Gastroesophageal sphincter (tissue), 4 donors: ENCODE results near the gene SLC25A20. TPM values are rescaled to one million over a fixed set of nuclear protein-coding genes. Genes with fewer than 3 reads are reported as not detected.

Experiments used
- ATAC-seq: fragments of 150-250 bp; one replicate; pipeline ENCODE4 v1.9.1; 2016; ENCODE audit warnings: mild to moderate bottlenecking, moderate library complexity
- H3K27ac ChIP-seq, 4 donors: fragments of 200-600 bp; sonication (generic) in 3 of 4; 1 replicate in 3 of 4; 2 replicates in 1 of 4; pipeline ENCODE4 v1.5.1; 2016 to 2019
- H3K27me3 ChIP-seq: fragments of 200-600 bp; sonication (generic); one replicate; pipeline ENCODE4 v1.5.1; 2019
- H3K36me3 ChIP-seq, 2 donors: fragments of 200-600 bp; sonication (generic); one replicate each; pipeline ENCODE4 v1.5.1; 2019; ENCODE audit warnings: control low read depth in 1 of 2
- H3K4me1 ChIP-seq, 3 donors: fragments of 200-600 bp; sonication (generic); 1 replicate in 2 of 3; 2 replicates in 1 of 3; pipeline ENCODE4 v1.5.1; 2016 to 2019; ENCODE audit warnings: control low read depth in 2 of 3
- H3K4me3 ChIP-seq, 2 donors: fragments of 200-600 bp; sonication (generic); one replicate each; pipeline ENCODE4 v1.5.1; 2019; ENCODE audit warnings: mild to moderate bottlenecking in 1 of 2, moderate library complexity in 1 of 2
- H3K9me3 ChIP-seq, 3 donors: fragments of 200-600 bp; sonication (generic); one replicate each; pipeline ENCODE4 v1.5.1; 2017 to 2019; ENCODE audit warnings: control low read depth in 2 of 3
- CTCF ChIP-seq, 4 experiments: fragments of 200-600 bp in 2 of 4; fragments of 450-650 bp in 2 of 4; sonication (generic) in 1 of 4; IDR thresholded peaks; one replicate each; pipeline ENCODE4 v1.5.1; 2017 to 2019; ENCODE audit warnings: antibody characterized with exemption in 4 of 4, mild to moderate bottlenecking in 2 of 4, moderate library complexity in 2 of 4
- EP300 ChIP-seq: sonication (generic); formaldehyde crosslinking; IDR thresholded peaks from one replicate; pipeline ENCODE4 v1.6.1; 2017; ENCODE audit warnings: antibody characterized with exemption, mild to moderate bottlenecking
- POLR2A ChIP-seq, 2 donors: fragments of 450-650 bp; IDR thresholded peaks; one replicate each; pipeline ENCODE4 v1.6.1; 2017; ENCODE audit warnings: antibody characterized with exemption in 2 of 2, mild to moderate bottlenecking in 2 of 2, moderate library complexity in 1 of 2
- POLR2AphosphoS5 ChIP-seq: sonication (generic); formaldehyde crosslinking; IDR thresholded peaks from one replicate; pipeline ENCODE4 v1.6.1; 2017; ENCODE audit warnings: antibody characterized with exemption
- WGBS, 2 donors: methylation state at CpG; one replicate each; pipeline ENCODE4 v1.1.5; 2018; ENCODE audit warnings: low coverage in 1 of 2; 5-methylcytosine and 5-hydroxymethylcytosine counted together
- total RNA-seq, 4 donors: library from RNA; depleted of rRNA; stranded (reverse); fragments of >200 nt; gene quantifications; one replicate each; pipeline ENCODE4 v1.1.0, GENCODE V29; 2016

Gene SLC25A20
- total RNA-seq, 4 donors from 2014 or later = 19.0 to 47.0 (median 23.9) TPM

DNA sequence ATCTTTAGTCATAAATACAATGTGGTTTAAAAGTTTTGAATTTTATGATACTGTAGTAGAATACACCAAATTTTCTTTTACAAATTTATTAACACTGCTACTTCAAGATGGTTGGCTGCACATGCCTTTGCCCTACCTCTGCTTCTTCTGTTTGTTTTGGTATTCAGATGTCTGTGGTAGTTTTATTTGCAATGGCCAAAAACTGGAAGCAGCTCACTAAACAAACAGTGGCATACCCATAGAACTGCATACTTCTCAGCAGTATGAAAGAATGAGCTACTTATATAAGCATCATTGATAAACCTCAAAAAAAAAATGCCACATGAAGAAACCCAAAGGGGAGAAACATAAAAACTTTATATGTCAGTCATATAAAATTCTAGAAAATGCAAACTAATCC, 39.5 kb upstream of the SLC25A20 start:
- TF ChIP-seq CTCF (IDR thresholded peaks at IDR 0.05) (no peak), POLR2A (IDR thresholded peaks at IDR 0.05) (no peak), EP300 (no peak)
- H3K27ac ChIP-seq = no peak overlapping the region
- no peaks in the 10 kb centered on the region for H3K27me3 ChIP-seq
- ATAC-seq = no peak
- peaks cover 0 to 20% of the 10 kb centered on the region in 2 donors for H3K36me3 ChIP-seq
- no peak overlapping the region for H3K4me3 ChIP-seq
- peaks cover 0 to 18% (median 0%) of the 10 kb centered on the region in 3 donors for H3K4me1 ChIP-seq
- H3K9me3 ChIP-seq = no peaks in the 10 kb centered on the region

DNA sequence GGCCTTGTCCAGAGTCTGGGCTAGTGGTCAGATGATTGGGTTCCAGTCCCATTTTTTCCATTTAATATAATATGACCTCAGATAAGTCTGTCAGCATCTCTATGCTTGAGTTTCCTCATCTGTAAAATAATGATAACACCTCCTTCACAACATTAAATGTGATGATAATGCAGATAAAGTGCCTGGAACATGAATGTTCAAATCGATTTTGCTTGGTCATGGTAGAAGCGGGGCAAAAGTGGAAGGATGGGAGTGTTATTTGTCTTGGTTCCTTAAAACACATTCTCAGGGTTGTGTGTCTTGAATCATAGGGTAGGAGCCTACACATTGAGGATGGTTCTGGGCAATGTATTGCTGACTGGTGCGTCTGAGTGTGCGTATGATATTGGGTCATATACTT, 36.8 kb upstream of the SLC25A20 start:
- no peak overlapping the region for H3K4me3 ChIP-seq
- peaks cover 0 to 43% (median 3%) of the 10 kb centered on the region in 3 donors for H3K4me1 ChIP-seq
- H3K27me3 ChIP-seq = no peaks in the 10 kb centered on the region
- no peaks in the 10 kb centered on the region for H3K9me3 ChIP-seq
- ATAC-seq = no peak
- WGBS, 2 donors = 90% methylated on average over 4 of the region's 4 CpGs
- H3K27ac ChIP-seq = no peak overlapping the region
- peaks cover 0 to 32% of the 10 kb centered on the region in 2 donors for H3K36me3 ChIP-seq
- TF ChIP-seq EP300 (no peak), CTCF (IDR thresholded peaks at IDR 0.05) (no peak), POLR2A (IDR thresholded peaks at IDR 0.05) (no peak), POLR2AphosphoS5 (no peak)

DNA sequence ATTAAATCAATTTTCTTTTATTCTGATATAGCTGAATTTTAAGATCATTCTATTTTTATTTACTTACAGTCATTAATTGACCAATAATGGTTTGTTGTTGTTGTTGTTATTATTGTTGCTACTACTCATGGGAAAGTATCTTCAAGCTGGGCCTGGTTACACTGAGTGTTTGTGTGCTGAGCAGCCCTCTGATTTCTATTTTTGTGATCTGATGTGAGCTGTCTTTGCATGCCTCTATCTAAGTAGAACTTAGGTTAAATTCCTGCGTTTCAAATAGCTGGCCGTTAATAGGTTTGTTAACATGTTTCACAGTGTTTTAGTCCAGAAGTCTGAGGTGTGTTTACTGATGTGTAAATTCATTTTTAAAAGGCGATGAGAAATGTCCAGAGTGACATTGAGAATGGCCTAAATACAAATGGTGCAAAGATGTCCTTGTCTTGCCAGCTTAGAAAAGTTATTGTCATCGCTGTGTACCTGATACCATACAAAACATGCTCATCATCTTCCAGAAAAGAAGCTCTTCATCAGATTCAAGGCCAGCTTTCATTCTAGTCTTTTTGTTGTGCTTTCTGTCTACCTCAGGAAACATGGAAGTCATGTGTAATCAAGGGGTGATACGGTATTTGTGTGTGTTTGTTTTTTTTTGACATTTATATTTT, 35.8 kb upstream of the SLC25A20 start:
- Histone ChIP-seq H3K36me3 (peaks cover 0 to 37% of the 10 kb centered on the region in 2 donors), H3K9me3 (no peaks in the 10 kb centered on the region), H3K27ac (no peak overlapping the region), H3K4me3 (no peak overlapping the region), H3K4me1 (peaks cover 0 to 53% (median 3%) of the 10 kb centered on the region in 3 donors), H3K27me3 (no peaks in the 10 kb centered on the region)
- no peak for ATAC-seq
- WGBS, 2 donors = 86 to 90% methylated on average over 5 of the region's 5 CpGs
- TF ChIP-seq POLR2AphosphoS5 (no peak), CTCF (IDR thresholded peaks at IDR 0.05) (no peak), POLR2A (IDR thresholded peaks at IDR 0.05) (no peak), EP300 (no peak)

DNA sequence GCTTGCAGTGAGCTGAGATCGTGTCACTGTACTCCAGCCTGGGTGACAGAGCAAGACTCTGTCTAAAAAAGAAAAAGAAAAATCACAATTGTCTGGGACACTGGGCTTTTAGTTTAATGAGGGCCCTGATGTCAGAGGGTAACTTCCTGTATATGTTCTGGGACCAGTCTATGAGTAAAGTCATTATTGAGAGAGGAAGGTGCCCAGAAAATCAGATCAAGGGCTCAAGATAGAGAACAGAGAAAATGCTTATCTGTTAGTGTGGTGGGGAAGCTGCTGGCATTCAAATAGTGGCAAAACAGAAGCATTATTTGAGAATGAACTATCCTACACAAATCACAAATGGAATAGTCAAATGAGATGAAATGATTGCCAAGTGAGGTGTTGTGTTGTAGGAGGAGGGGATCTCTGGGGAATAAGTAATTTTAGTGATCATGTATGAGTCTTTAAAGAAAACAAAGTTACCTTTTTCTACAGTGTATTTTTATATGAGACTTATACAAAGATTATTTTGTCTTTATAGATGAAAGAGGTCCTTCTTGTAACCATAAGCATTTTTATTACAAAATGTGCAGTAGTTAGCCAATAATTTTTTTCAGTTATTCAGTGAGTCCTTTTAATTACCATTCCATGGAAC, 33.4 kb upstream of the SLC25A20 start:
- Histone ChIP-seq H3K36me3 (peaks cover 0 to 54% of the 10 kb centered on the region in 2 donors), H3K4me3 (no peak overlapping the region), H3K4me1 (peaks cover 0 to 73% (median 12%) of the 10 kb centered on the region in 3 donors), H3K27ac (no peak overlapping the region), H3K9me3 (no peaks in the 10 kb centered on the region), H3K27me3 (no peaks in the 10 kb centered on the region)
- TF ChIP-seq EP300 (no peak), POLR2A (IDR thresholded peaks at IDR 0.05) (no peak), CTCF (IDR thresholded peaks at IDR 0.05) (no peak), POLR2AphosphoS5 (no peak)
- ATAC-seq = no peak
- whole genome bisulfite sequencing, 2 donors = 50% methylated on average over 1 of the region's 1 CpG; no CpG with 5 or more reads in 1 of the 2 donors

- TF ChIP-seq POLR2AphosphoS5 (no peak), CTCF (IDR thresholded peaks at IDR 0.05) (no peak)
- no peaks in the 10 kb centered on the region for H3K9me3 ChIP-seq
- no peak for ATAC-seq
- H3K4me3 ChIP-seq = no peak overlapping the region
- peaks cover 0 to 68% of the 10 kb centered on the region in 2 donors for H3K36me3 ChIP-seq
- H3K27ac ChIP-seq = no peak overlapping the region
- H3K27me3 ChIP-seq = no peaks in the 10 kb centered on the region
- 76 to 83% methylated on average over 3 of the region's 3 CpGs for whole genome bisulfite sequencing, 2 donors
- peaks cover 0 to 84% (median 16%) of the 10 kb centered on the region in 3 donors for H3K4me1 ChIP-seq
Measured at GRCh38 chr3:48930590-48930989, 31.9 kb upstream of the SLC25A20 start.
